ENCODE results near the gene POU6F2. TPM values are rescaled to one million over a fixed set of nuclear protein-coding genes. Genes with fewer than 3 reads are reported as not detected.

POU6F2 gene
- total and polyA plus RNA-seq, 2 of the 4 experiments (the other 2 are of a cell fraction), result not detected

GRCh38 chr7:39379416-39379815 lies 401.7 kb downstream of the POU6F2 start:
- no peak overlapping the region for H3K4ac ChIP-seq (ENCODE audit: low read depth, low read length)
- H2AFZ ChIP-seq (replicated peaks; ENCODE audit: low read length, poor library complexity), result no peak overlapping the region
- intact Hi-C loops (cut with micrococcal nuclease), result no loop called here
- DNase-seq (no peak), ATAC-seq (ENCODE audit: low read depth) (no peak)
- dilution Hi-C loops (cut with HindIII; ENCODE audit: low sequenced_read_pairs, unreplicated experiment), result no loop called here
- no peak overlapping the region for H4K5ac ChIP-seq (ENCODE audit: low read depth, low read length)
- CTCF ChIA-PET, result no interaction called here
- no peak overlapping the region for H3K56ac ChIP-seq (ENCODE audit: extremely low read depth, insufficient read depth, low read length)
- no peak overlapping the region for H3K18ac ChIP-seq (ENCODE audit: low read depth, low read length)
- no peak overlapping the region for H3K4me3 ChIP-seq (ENCODE audit: insufficient read depth, low read depth, low read length)
- H2AK9ac ChIP-seq (replicated peaks; ENCODE audit: low read depth, low read length, poor library complexity), result no peak overlapping the region
- H3K79me1 ChIP-seq (ENCODE audit: low read depth in 1 of 2, low read length in 2 of 2), result no peaks in the 10 kb centered on the region
- H3K9ac ChIP-seq (ENCODE audit: low read depth, low read length), result no peak overlapping the region
- no peak overlapping the region for H3K27ac ChIP-seq (ENCODE audit: insufficient read depth, low read length)
- no peak overlapping the region for H2BK5ac ChIP-seq (ENCODE audit: low read depth, low read length, poor library complexity, severe bottlenecking)
- in situ Hi-C loops (cut with MboI; ENCODE audit: low sequenced_read_pairs), result no loop called here
- H3K14ac ChIP-seq (replicated peaks; ENCODE audit: low read depth, low read length), result no peak overlapping the region
- no peaks in the 10 kb centered on the region for H3K9me1 ChIP-seq (ENCODE audit: insufficient read depth, low read length)
- no CpG with 5 or more reads among the region's 5 CpGs for whole genome bisulfite sequencing, 2 experiments (ENCODE audit: extremely low coverage in 2 of 2, insufficient read length in 1 of 2)
- H3K23ac ChIP-seq (ENCODE audit: low read depth, low read length), result no peak overlapping the region
- no peak overlapping the region for H2BK20ac ChIP-seq (ENCODE audit: low read depth, low read length)
- H4K91ac ChIP-seq (ENCODE audit: insufficient read depth, low read depth, low read length), result no peak overlapping the region
- H4K20me1 ChIP-seq (ENCODE audit: insufficient read depth, low read length), result no peaks in the 10 kb centered on the region
- H2BK120ac ChIP-seq (ENCODE audit: low read depth, low read length), result no peak overlapping the region
- no peak overlapping the region for H2BK15ac ChIP-seq (ENCODE audit: low read depth, low read length)
- no TSS peak for BruUV-seq (replicated peaks)
- H3K4me1 ChIP-seq (ENCODE audit: control insufficient read depth, insufficient read depth, low read length), result no peaks in the 10 kb centered on the region
- no peaks in the 10 kb centered on the region for H3K36me3 ChIP-seq (ENCODE audit: control insufficient read depth, insufficient read depth, low read length)
- H3K9me3 ChIP-seq (ENCODE audit: control insufficient read depth, insufficient read depth, low read length), result no peaks in the 10 kb centered on the region
- H4K8ac ChIP-seq (ENCODE audit: low read depth in 2 of 2, low read length in 2 of 2), result no peak overlapping the region
- TF ChIP-seq FOS (IDR thresholded peaks at IDR 0.05; ENCODE audit: low read depth, low read length) (no peak), MXI1 (IDR thresholded peaks at IDR 0.05; ENCODE audit: borderline replicate concordance, low read depth, low read length) (no peak)
- H3K4me2 ChIP-seq (ENCODE audit: low read depth, low read length), result no peak overlapping the region
- POLR2A ChIA-PET (ENCODE audit: unreplicated experiment), result no interaction called here
- no peak overlapping the region for H2AK5ac ChIP-seq (ENCODE audit: low read depth, low read length)
- no peaks in the 10 kb centered on the region for H3K27me3 ChIP-seq (ENCODE audit: control insufficient read depth, insufficient read depth, low read length)

Measured in IMR-90 (cell line).